GM19372 (cell line): Measurements from ENCODE around the gene USP5.

Experiments
- ATAC-seq: cut with Tn5 transposase; IDR thresholded peaks from one replicate; pipeline ENCODE4 v1.9.1; 2021; ENCODE audit warnings: mild to moderate bottlenecking, low read depth, moderate library complexity; ENCODE audit not compliant: unreplicated experiment

The USP5 gene

GRCh38 chr12:6851921-6852650 lies at the start of gene USP5:
USP5 (plus strand) TSS chr12:6852150; CDS start chr12:6852180, 30 bp downstream.
- ATAC-seq: peak; percentile 70

- ATAC-seq: no peak
These were observed 44.8 kb upstream of the USP5 start for GRCh38 chr12:6807170-6807569.

GRCh38 chr12:6809056-6809455 lies 42.9 kb upstream of the USP5 start:
- no peak for ATAC-seq

GRCh38 chr12:6810758-6811157 lies 41.2 kb upstream of the USP5 start:
- no peak for ATAC-seq

GRCh38 chr12:6813363-6813762 lies 38.6 kb upstream of the USP5 start:
- no peak for ATAC-seq

GRCh38 chr12:6816598-6816997 lies 35.4 kb upstream of the USP5 start:
- no peak for ATAC-seq

GRCh38 chr12:6817098-6817497 lies 34.9 kb upstream of the USP5 start:
- ATAC-seq: no peak

GRCh38 chr12:6817662-6818157 lies 34.2 kb upstream of the USP5 start:
- no peak for ATAC-seq

- no peak for ATAC-seq
These were observed 33.7 kb upstream of the USP5 start for GRCh38 chr12:6818222-6818621.

- no peak for ATAC-seq
These were observed 33.3 kb upstream of the USP5 start for GRCh38 chr12:6818645-6819044.

GRCh38 chr12:6819106-6820030 lies 32.6 kb upstream of the USP5 start:
- no peak for ATAC-seq

GRCh38 chr12:6820166-6820565 lies 31.8 kb upstream of the USP5 start:
- no peak for ATAC-seq

GRCh38 chr12:6821591-6822425 lies 30.1 kb upstream of the USP5 start, which contains the start of gene GPR162:
GPR162 (plus strand) TSS chr12:6821821; CDS start chr12:6823899, 2,078 bp downstream.
- no peak for ATAC-seq

GRCh38 chr12:6822426-6823135 lies 29.4 kb upstream of the USP5 start:
- ATAC-seq: no peak

- ATAC-seq: no peak
These were observed 28.5 kb upstream of the USP5 start for GRCh38 chr12:6823182-6824084.

- no peak for ATAC-seq
These were observed 27.7 kb upstream of the USP5 start for GRCh38 chr12:6824085-6824775.

GRCh38 chr12:6824901-6825381 lies 27.0 kb upstream of the USP5 start:
- ATAC-seq: no peak
